Activated gamma-delta T cell treated with anti-CD3 and anti-CD28 coated beads, Interleukin-2, amount 50 U/mL, for 16 hours (primary cell): ENCODE results near the gene WDR36.
A peak's percentile ranks its signal among the peaks of the same experiment; 100 is the strongest.

ENCODE experiments used
- DNase-seq: peaks from one replicate; pipeline ENCODE4 v3.0.0-alpha.2; 2020; ENCODE audit warnings: low read depth

WDR36 gene

DNA sequence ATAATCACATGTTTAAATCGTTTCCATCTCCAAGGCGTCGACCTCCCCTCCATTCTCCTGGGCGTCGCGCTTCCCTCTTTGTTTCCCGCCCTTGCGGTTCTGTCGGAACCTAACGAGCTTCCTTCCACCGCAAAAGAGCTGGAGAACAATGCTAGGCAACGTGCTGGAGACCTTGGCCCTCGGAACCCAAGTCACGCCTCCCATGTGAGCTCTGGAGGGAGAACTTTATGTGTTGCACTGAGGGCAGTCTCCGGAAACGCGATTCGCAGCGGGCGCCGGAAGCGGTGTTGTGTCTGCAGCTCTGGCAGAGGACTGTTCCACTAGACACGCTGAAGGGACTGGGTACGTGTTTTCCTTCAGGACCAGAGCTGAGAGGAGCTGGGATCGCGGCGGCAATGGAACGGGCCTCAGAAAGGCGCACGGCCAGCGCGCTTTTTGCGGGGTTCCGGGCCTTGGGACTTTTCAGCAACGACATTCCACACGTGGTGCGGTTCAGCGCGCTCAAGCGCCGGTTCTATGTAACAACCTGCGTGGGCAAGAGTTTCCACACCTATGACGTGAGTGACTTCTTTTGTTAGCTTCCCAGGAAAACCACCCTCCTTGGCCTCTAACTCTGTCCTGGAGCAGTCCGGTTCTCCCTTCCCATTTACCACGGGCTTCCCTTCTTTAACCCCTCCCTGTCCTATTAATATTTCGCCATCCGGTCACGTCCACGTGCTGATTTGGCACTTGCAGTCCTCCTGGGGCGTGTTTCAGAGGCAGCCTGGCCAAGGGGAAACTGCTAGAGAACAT is at the start of gene WDR36:
Gene WDR36, plus strand, starts transcription at position 287 of the 792 bp plus-strand sequence. Its CDS starts 109 bp downstream, at position 396.
- peak; percentile 83 for DNase-seq

DNA sequence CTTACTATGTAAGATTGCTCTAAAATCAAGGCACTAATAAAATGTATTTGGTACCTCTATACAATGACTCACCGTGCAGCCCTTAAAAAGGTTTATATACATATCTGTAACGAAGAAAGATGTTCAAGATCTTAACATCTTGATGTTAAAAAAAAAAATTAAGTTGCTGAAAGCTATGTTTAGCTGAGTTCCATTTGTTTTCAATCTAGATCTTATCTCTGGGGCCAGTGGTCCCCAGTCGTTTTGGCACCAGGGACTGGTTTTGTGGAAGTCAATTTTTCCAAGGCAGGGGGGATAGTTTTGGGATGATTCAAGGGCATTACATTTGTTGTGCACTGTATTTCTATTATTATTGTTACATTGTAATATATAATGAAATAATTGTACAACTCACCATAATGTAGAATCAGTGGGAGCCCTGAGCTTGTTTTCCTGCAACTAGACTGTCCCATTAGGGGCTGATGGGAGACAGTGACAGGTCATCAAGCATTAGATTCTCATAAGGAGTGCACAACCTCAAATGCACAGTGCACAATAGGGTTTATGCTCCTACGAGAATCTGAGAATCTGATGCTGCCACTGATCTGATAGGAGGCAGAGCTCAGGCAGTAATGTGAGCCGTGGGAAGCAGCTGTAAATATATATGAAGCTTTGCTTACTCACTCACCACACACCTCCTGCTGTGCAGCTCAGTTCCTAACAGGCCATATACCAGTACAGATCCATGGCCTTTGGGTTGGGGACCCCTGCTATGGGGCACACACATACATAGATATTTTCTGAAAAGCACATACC is 48.2 kb upstream of the WDR36 start:
- DNase-seq: no peak

DNA sequence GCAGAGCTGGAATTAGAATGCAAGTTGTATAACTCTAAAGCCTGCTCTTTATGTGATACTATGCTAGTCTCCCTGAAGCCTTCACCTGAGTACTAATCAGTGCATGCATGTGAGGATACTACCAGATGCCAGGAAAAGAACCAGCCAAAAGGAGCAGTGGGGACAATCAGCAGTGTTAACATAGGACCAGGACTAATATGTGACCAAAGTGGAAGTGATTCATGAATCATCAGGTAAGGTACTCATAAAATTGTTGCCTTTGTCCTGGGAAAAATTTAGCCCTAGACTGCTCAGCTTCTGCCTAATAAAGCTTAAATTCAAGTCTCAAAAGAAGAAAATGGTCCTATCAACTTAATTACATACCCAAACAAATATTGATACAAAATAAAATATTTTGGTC is 34.1 kb upstream of the WDR36 start:
- no peak for DNase-seq

DNA sequence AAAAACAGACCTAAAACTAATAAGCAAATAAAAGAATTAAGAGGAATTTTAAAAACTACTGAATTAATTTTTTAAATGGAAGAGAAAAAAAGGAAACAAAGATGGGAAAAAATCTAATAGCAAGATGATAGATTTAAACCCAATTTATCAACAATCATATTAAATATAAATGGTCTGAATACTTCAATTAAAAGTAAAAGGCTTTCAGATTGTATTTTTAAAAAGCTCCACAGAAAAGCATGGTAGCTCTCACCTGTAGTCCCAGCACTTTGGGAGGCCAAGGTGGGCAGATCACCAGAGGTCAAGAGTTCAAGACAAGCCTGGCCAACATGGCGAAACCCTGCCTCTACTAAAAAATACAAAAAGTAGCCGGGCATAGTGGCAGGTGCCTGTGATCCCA is 32.0 kb upstream of the WDR36 start:
- DNase-seq: no peak

DNA sequence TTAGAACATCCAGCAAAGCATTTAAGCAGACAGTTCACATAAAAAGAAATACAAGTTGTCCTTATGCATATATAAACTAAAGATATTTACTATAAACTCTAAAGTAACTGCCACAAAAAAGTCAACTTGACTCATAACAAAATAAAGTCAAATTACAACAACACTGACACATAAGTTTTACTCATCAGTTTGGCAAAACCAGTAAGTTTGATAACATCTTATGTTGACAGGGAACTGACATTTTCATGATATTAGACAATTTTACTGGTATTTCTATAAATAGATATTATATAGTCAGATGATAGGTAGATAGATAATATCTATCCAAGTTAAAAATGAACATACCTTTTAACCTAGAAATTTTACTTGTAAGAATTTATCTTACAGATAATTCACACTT is 30.5 kb upstream of the WDR36 start:
- DNase-seq: no peak

DNA sequence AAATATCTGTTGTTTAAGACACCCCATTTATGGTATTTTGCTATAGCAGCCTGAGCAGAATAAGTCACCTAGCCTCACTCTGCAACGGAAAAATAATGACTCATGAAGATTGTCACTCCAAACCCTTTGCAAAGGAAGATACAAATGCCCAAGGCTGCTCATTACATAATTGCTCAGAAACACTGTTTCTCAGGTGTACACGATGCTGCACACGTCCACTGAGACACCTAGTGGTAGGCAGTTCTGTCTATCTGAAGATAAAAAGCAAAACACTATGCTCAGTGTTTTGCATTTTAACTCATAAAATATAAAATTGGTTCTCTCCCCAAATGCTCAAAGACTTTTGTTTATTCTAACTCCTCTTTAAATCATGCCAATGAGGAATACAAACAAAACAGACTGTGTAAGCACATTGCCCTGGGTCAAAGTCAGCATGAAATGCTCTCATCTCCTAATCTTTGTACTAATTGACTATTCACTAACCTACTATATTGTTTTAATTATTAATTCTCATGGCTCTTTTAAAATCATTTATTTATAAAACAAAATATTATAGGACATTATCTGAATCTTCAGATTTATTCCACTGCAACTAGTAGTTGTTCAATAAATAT is 28.3 kb upstream of the WDR36 start:
- DNase-seq: no peak

DNA sequence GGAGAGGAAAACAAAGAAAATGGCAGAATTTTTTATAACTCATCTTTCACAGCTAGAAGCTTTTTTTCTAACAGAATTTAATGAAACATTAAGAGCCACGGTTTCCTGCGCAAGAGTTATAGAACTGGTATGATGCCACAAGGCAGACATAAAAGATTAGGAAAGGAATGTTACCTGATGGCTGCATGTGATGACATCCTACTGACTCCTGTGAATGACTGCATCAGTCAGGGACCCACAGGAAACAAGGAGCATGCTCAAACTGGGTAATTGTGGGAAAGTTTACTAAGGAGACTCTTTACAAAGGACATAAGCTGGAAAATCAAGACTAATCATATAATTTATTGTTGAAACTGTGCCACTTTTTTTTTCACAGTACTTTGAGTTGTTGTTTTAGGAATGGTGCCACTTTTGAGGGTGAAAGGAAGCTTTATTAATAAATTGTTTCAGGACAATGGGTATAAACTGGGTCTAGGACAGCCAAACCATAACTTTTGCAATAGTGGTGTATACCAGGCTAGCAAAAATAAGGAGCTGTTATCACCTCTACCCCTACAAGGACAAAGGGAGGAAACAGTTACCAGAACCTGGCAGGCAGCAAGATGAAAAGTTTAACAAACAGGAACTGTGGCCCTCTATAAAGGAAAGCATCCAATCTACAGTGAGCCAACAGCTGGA is 25.7 kb upstream of the WDR36 start:
- no peak for DNase-seq

DNA sequence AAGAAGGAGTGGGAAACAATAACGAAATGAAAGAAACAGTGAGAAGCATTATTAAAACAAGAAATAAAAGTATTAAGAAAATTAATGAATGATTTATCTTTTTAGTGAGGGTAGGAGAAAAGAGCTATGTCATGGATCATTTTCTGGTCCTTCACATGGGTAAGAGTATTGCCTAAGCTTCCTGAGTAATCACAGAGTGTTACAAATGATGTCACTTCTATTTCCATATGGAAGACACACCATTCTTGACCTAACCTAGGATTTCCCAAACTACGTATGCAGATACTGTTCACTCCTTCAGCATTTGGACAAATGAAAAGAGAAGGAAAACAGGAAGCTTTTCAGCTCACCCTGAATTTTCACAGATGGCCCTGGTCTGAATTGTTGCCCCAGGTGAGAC is 23.9 kb upstream of the WDR36 start:
- no peak for DNase-seq

DNA sequence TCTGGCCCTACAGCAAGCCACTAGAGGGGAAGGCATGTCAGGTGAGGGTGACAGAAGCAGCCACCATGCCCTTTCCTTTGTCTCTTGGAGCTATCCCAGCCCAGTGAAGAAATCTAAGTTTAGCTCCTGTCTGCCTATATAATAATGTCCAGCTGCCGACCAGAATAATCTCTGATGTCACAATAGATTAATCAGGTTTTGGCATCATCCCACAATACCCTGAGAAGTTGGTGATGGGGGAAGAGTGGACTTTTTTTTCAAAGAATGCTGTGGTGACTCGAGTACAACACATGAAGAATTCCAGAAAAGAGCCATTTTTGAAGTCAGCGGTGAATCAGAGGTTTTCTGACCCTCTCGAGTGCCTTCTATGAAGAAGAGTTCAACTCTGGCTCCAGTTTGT is 22.3 kb upstream of the WDR36 start:
- DNase-seq: no peak

DNA sequence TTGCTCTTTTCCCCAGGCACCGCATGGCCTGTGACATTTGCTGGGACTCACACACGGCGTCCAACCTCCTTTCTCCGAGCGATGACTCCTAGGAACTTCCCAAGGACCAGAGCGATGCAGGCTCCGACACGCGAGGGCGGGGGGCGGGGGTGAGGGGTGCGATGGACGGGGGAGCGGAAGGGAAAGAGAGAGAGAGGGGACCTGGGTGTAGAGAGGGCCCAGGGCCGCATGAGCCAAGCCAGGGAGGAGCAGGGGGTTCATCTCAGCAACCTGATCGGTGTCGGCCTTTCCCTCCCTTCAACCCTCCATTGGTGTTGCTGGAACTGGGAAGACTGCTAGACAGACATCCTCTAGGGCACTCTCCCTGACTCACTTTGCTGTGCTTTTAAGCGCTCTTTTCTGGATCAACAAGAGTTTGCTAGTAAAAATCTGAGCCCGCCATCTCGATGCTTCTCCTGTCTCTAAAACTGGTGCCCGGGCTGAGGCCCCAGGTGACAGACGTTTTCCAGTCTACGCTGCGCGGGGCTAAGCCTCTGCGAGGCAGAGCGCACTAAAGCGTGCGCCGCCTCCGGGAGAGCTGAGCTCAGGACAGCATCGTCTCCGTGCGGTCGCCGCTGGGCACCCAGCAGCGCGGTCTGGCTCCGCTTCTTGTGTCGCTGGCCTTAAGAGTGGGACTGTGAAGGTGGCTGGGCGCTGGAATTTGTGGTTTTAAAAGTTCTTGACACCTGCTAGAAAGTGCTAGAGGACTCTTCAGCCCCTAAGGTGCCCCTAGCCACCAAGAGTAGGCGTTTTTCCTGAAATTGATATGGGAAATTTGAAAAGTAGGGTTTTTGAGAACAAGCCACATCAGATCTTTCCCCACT is 21.6 kb upstream of the WDR36 start:
- DNase-seq: no peak

DNA sequence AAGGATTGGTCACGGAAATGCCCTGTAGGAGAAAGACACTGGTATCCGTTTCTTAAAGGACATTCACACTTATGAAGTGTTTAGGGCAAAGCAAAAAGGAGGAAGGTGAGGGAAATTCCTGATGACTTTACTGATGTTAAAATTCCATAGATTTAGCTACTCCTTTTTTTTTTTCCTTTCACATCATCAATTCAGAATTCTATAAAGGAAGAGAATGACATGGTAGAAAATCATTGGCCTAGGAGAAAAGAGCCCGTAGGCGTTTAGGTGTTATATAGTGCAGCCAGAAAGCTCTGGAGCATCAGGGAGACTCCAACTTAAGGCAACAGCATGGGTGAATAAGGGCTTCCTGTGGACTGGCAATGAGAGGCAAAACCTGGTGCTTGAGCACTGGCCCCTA is 20.7 kb upstream of the WDR36 start, which contains the start of gene TSLP:
Gene TSLP, plus strand, starts transcription at position 301 of the 400 bp plus-strand sequence. CDS start 178 bp downstream, outside the sequence.
- DNase-seq: no peak

DNA sequence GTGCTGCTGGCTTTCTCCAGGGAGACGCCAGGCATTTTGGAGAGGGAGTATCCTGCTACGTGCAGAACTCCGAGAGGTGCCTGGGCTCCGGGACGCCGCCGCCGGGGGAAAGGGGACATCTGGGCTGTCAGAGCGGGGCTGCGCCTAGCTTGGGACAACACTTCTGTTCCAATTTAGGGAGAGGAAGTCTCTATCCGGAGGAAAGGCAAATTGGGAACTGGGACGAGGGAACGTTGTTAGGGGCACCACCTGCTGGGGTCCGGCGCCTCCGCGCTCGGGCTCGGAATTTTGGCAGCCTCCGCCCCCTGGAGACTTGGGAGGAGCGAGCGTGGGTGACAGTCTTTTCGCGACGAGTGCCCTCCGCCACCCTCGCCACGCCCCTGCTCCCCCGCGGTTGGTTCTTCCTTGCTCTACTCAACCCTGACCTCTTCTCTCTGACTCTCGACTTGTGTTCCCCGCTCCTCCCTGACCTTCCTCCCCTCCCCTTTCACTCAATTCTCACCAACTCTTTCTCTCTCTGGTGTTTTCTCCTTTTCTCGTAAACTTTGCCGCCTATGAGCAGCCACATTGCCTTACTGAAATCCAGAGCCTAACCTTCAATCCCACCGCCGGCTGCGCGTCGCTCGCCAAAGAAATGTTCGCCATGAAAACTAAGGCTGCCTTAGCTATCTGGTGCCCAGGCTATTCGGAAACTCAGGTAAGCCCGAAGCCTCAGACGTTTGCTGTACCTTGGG is 19.0 kb upstream of the WDR36 start:
- peak; percentile 21 for DNase-seq

DNA sequence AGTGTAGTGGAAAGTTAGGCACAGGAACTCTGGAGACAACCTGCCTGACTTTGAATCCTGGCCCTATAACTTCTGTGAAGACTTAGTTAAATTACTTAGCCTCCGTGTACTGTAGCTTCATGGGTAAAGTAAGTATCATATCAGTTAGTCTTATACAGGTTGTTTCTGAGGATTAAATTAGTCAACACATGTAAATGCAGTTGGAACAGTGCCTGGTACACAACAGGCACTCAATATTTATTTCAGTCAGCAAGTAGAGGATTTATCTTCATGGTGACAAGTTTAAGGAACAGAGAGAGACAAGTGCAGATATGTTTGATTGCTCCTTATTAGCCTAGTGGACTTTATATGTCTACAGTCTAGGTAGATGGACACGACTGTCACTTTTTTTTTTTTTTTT is 17.9 kb upstream of the WDR36 start:
- no peak for DNase-seq

DNA sequence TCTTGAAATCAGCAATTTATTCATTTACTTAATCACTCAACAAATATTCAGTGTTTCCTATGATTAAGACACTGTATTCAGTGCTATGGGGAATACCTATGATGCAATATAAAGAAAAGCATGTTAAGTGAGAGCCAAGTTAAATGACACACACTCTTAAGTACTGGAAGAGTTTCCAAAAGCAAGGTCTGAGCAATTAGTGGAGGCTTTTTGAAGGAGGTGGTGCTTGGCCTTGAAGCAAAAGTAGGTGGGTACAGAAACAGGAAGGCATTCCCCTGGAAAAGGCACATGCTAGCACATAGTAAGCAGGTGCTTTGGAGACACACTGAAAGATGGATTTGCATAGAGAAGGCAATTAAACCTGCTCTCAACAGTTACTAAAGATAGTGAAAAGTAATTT is 16.6 kb upstream of the WDR36 start:
- DNase-seq: no peak

DNA sequence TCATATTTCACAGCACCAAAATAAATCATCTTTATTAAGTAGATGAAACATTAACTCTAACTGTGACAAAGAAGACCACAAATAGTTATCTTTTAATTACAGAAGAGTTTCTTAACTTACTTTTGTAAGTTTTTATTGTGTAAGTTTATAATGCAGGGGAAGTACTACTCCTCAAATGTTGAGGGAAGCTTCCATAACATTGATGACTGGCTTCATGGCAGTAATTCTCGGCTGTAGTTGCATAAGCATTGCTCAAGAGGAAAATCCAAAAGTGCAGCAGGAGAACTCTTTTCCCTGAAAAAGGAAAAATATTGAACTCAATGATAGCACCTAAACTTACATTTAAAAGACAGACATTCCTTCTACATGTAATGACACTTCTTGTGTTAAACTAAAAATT is 16.1 kb upstream of the WDR36 start:
- DNase-seq: no peak

DNA sequence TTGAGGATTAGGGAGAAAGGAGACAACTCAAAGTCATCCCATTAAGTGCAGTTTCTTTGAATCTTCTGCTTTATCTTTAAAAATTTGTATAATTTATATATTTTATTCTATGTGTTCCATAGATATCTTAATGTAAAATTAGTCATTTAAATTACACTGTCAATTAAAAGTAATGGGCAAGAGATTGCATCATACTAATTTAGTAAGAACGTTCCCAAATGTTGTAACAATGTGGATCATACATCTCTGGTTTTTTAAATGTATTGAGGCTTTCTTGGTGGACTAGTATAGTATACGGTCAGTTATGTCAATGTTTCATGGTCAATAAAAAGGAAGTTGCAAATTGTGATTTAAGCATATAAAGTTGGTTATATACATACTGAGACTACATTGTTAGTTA is 14.5 kb upstream of the WDR36 start:
- DNase-seq: no peak

DNA sequence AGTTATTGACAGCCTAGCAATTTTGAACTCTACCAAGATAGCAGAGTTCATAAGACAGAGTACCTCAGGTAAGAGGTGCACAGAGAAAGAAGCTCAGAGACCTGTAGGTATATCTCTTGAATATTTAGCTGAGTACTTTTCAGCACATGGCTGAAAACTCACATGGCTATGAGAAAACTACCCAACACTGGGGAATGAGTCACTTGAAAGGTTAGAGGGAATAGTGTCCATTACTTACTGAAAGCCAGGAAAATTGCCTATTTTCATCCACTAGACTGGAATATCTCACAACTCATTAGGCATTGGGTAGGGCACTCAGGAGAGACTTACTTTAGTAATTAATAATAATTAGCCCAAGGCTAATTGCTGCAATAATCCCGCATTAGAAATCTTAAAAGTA is 12.3 kb upstream of the WDR36 start:
- no peak for DNase-seq

DNA sequence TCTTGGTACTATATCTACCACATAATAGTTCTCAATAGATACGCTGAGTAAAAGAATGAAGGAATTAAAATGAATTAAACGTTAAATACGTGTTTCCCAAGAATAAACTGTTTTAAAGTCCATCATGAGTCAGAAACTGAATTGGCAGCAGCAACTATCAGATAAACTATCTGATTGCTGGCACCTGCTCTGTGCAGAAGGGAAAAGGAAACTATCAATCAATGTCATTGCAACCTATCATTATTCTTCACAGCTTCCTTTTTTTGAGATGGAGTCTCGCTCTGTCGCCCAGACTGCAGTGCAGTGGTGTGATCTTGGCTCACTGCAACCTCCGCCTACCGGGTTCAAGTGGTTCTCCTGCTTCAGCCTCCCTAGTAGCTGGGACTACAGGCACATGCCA is 8.8 kb upstream of the WDR36 start:
- DNase-seq: no peak

DNA sequence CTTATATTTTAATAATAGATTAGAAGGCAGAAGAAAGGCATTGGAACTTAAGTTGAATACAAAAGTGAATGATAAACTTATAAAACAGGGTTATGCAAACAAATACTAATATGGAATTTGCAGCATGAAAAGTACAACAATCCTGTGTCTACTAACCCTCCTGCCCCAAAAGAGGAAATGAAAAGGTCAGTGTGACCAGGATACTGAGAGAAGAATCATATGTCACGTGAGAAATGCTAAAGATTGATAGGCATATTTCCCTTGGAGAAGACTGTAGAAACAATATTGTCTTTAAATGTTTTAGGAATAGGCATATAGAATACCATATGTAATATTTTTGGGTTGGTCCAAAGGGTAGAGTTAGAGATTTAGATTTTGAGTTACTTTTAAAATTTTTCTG is 3.8 kb downstream of the WDR36 start:
- no peak for DNase-seq

DNA sequence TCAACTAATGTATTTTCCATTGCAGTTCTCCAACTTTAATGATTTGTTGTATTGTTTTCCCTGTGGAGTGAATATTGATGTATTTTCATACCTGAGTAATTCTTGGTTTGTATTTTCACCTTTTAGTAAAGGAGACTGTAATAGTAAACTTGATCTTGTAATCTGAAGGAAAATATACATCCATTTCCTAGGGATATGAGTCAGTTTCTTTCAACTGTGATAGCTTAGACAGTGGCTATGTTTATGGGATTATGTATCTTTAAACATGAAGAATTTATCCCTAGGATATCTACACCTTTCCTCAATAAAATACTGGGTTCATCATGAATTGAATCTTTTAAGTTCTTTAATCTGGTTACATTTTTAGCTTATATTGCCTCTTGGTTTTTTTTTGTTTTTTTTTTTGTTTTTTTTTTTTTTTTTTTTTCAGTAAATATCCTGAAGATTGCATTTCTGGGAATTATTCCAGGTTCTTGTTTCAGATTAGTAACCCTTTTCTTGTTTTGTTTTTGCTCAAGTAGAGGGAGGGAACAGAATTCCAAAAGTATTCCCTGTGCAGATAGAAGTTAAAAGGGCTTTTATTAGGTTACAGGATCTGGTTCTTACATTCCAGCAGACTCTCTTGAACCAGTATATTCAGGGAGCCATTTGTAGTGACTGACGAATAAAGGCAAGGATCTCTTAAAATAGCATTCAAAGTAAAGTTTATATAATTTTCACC is 7.1 kb downstream of the WDR36 start:
- no peak for DNase-seq
